ENCODE measurements around the gene OCRL.

GRCh38 chrX:129568349-129568748, 28.3 kb downstream of the OCRL start:
- TF ChIP-seq CTCF (conservative IDR thresholded peaks at IDR 0.05; ENCODE audit: low read length), result no peak
- no peak for TF ChIP-seq EZH2phosphoT487 (IDR thresholded peaks at IDR 0.05; ENCODE audit: borderline replicate concordance)

Data from Loucy (cell line).